Tibial artery (tissue), 4 donors: ENCODE measurements around the gene SYT7.
A peak's percentile ranks its signal among the peaks of the same experiment; 100 is the strongest.

ENCODE experiments used
- DNase-seq, 2 donors: peaks; one replicate each; pipeline ENCODE4 v3.0.0-alpha.2; 2019
- H3K27ac ChIP-seq, 2 donors: fragments of 200-600 bp; sonication (generic) in 1 of 2; 1 replicate in 1 of 2; 2 replicates in 1 of 2; pipeline ENCODE4 v1.5.1; 2018 to 2019; ENCODE audit warnings: mild to moderate bottlenecking in 1 of 2
- H3K27me3 ChIP-seq, 2 donors: fragments of 200-600 bp; sonication (generic) in 1 of 2; one replicate each; pipeline versions ENCODE4 v1.5.1 to v1.6.0; 2016 to 2019
- H3K36me3 ChIP-seq, 3 donors: fragments of 200-600 bp; sonication (generic) in 2 of 3; one replicate each; pipeline ENCODE4 v1.5.1; 2016 to 2019; ENCODE audit warnings: mild to moderate bottlenecking in 2 of 3
- H3K4me1 ChIP-seq, 4 donors: fragments of 200-600 bp; sonication (generic) in 2 of 4; 1 replicate in 3 of 4; 2 replicates in 1 of 4; pipeline ENCODE4 v1.5.1; 2016 to 2019
- H3K4me3 ChIP-seq, 2 donors: fragments of 200-600 bp; sonication (generic) in 1 of 2; 1 replicate in 1 of 2; 2 replicates in 1 of 2; pipeline ENCODE4 v1.5.1; 2018 to 2019; ENCODE audit warnings: mild to moderate bottlenecking in 2 of 2
- H3K9me3 ChIP-seq, 3 donors: fragments of 200-600 bp; sonication (generic) in 1 of 3; one replicate each; pipeline ENCODE4 v1.5.1; 2016 to 2019
- CTCF ChIP-seq, 2 experiments: fragments of 200-600 bp in 1 of 2; fragments of 450-650 bp in 1 of 2; IDR thresholded peaks; one replicate each; pipeline ENCODE4 v1.5.1; 2017 to 2019; ENCODE audit warnings: antibody characterized with exemption in 2 of 2, mild to moderate bottlenecking in 1 of 2, moderate library complexity in 1 of 2
- intact Hi-C: fragments of 100-400 bp; cut with DNase I; formaldehyde crosslinking; loops from one replicate; pipeline ENCODE4 v1.15.0; 2023; ENCODE audit warnings: low total_unique reads

Gene SYT7

DNA sequence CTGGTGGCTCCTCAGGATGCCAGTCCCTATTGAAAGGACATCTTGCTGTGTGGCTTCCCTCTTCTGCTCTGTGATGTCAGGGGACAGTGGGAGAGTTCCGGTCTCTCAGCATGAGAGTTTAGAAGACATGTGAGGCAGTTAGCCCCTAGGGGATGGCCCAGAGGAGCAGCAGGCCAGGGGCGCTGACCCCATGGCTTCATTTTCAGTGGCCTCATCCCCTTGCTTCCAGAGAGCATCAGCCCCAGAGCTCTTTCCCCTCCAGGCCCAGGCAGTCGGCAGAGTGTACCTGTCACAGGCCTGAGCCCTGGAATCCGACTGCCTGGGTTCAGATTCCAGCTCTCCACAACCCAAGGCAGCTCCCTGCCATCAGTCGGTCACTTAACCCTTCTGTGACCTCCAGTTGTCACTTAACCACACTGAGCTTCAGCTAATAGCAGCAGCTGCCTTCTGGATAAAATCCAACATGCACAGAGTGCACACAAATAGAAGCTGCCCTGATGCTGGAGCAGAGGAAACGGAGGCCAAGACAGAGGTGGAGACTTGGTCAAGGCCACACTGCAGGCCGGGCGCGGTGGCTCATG, 86.4 kb downstream of the SYT7 start:
- Histone ChIP-seq H3K27ac (peak overlapping the region in 1 of 2 donors; percentile 22), H3K4me3 (no peak overlapping the region), H3K4me1 (peaks cover 0 to 15% (median 13%) of the 10 kb centered on the region in 4 donors), H3K9me3 (no peaks in the 10 kb centered on the region), H3K27me3 (no peaks in the 10 kb centered on the region), H3K36me3 (no peaks in the 10 kb centered on the region)
- TF ChIP-seq CTCF (IDR thresholded peaks at IDR 0.05): no peak
- no peak for DNase-seq
- intact Hi-C loops: no loop called here

- Histone ChIP-seq H3K27me3 (no peaks in the 10 kb centered on the region), H3K4me3 (no peak overlapping the region), H3K27ac (no peak overlapping the region), H3K36me3 (peaks cover 0 to 7% (median 0%) of the 10 kb centered on the region in 3 donors), H3K9me3 (no peaks in the 10 kb centered on the region), H3K4me1 (peaks cover 0 to 34% (median 25%) of the 10 kb centered on the region in 4 donors)
- no peak for DNase-seq
- no peak for TF ChIP-seq CTCF (IDR thresholded peaks at IDR 0.05)
- intact Hi-C loops: no loop called here
Measured at GRCh38 chr11:61491736-61492395, 89.0 kb downstream of the SYT7 start.

DNA sequence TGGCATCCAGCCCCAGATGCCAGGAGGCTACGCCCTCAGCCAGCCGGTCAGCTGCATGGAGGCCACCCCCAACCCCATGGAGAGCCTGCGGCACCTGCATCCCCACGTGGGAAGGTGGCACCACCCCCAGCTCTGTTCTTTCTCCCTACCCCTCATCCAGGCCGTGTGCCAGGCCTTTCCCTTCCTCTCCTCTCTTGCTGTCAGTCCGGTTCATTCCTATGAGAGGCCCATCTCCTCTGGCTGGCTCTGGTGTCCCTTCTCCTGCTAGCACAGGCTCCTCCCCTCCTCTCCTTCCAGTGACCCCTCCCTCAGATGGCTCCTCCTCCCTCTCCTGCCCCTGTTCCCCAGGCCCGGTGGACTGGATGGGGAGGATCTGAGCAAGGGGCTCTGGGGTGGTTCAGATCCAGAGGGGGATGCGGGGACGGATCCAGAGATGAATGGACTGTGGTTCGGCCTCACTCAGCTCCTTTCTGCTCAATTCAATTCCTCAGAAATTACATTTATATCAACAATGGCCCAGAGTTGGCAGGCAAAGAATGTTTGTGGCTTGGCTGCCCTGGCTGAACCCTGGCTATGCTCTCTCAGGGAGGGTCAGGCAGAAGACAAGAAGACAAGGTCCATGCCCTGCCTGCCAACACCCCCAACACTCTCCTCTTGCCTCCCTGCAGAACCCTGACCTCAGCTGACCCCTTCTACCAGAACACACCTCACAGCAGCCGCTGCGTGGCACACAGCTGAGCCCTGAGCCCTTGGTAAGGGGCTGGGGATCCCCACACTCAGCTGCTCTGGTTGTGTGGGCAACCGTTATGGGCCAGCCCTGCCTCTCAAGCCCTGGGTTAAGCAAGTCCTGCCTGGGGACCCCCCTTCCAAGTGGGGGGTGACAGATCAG, 90.8 kb downstream of the SYT7 start:
- Histone ChIP-seq H3K4me1 (peaks cover 0 to 34% (median 25%) of the 10 kb centered on the region in 4 donors), H3K27me3 (no peaks in the 10 kb centered on the region), H3K4me3 (peak overlapping the region; percentile 32 to 48), H3K9me3 (no peaks in the 10 kb centered on the region), H3K27ac (peak overlapping the region; percentile 83 to 88), H3K36me3 (peaks cover 0 to 12% (median 0%) of the 10 kb centered on the region in 3 donors)
- intact Hi-C loops: no loop called here
- TF ChIP-seq CTCF (IDR thresholded peaks at IDR 0.05): no peak
- DNase-seq: no peak

- Histone ChIP-seq H3K27me3 (no peaks in the 10 kb centered on the region), H3K9me3 (no peaks in the 10 kb centered on the region), H3K4me1 (peaks cover 0 to 34% (median 25%) of the 10 kb centered on the region in 4 donors), H3K27ac (peak overlapping the region; percentile 83 to 88), H3K4me3 (peak overlapping the region; percentile 32 to 48), H3K36me3 (peaks cover 0 to 12% (median 0%) of the 10 kb centered on the region in 3 donors)
- no peak for TF ChIP-seq CTCF (IDR thresholded peaks at IDR 0.05)
- intact Hi-C loops: no loop called here
- peak; percentile 71 to 93 for DNase-seq
Measured at GRCh38 chr11:61488651-61489291, 92.1 kb downstream of the SYT7 start.

DNA sequence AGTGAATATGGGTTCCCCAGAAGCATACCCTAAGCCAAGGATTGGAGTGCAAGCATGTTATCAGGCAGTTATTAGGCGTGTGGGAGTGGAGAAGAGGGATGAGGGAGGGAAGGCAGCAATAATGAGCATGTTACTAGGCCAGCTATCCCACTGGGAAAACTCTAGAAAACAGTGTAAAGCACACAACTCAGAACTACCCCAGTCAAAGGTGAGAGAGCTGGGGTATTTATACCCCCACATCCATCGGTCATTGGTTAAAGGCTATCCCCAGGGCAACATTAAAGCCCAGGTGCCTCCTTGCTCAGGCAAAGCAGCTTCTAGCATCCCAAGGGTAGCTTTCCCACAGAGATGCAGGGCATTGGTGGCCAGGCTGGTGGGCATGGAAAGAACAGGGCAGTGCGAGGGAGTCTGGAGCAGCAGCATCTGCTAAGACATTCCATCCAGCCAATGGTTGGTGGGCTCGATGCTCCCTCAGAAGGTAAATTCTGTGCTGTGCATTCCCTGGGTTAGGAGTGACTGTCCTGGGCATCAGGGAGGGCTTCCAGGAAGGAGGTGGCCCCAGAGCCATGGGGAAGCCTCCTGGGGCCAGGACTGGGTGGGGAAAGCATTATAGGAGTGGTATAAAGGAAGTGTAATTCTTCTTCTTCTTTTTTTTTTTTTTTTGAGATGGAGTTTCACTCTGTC, 93.4 kb downstream of the SYT7 start:
- intact Hi-C loops: no loop called here
- Histone ChIP-seq H3K4me3 (no peak overlapping the region), H3K27ac (peak overlapping the region; percentile 83 to 88), H3K4me1 (peaks cover 0 to 34% (median 25%) of the 10 kb centered on the region in 4 donors), H3K36me3 (peaks cover 0 to 12% (median 0%) of the 10 kb centered on the region in 3 donors), H3K27me3 (peaks cover 0 to under 1% of the 10 kb centered on the region in 2 donors), H3K9me3 (no peaks in the 10 kb centered on the region)
- no peak for TF ChIP-seq CTCF (IDR thresholded peaks at IDR 0.05)
- DNase-seq: no peak
